C1 segment of cervical spinal cord (tissue), 14 donors: ENCODE results near the gene BAG3.
A peak's percentile ranks its signal among the peaks of the same experiment; 100 is the strongest.
"Not testable (repeated sequence)": the region's sequence is repeated elsewhere in the genome, so short reads cannot be mapped to it uniquely, and the experiment has no call there.

ENCODE experiments used
- DNase-seq, 14 donors: peaks; one replicate each; lab custom pipeline; 2025; lab: John Stamatoyannopoulos, UW

The BAG3 gene

GRCh38 chr10:119640384-119640783 lies 10.8 kb upstream of the BAG3 start:
- no peak for DNase-seq

GRCh38 chr10:119640875-119641526 lies 10.2 kb upstream of the BAG3 start:
- DNase-seq, result no peak

GRCh38 chr10:119642556-119643111 lies 8.5 kb upstream of the BAG3 start:
- DNase-seq, result no peak

- DNase-seq, result peak in 1 of 14 donors; percentile 28
Measured at GRCh38 chr10:119643306-119644204, 7.6 kb upstream of the BAG3 start.

DNA sequence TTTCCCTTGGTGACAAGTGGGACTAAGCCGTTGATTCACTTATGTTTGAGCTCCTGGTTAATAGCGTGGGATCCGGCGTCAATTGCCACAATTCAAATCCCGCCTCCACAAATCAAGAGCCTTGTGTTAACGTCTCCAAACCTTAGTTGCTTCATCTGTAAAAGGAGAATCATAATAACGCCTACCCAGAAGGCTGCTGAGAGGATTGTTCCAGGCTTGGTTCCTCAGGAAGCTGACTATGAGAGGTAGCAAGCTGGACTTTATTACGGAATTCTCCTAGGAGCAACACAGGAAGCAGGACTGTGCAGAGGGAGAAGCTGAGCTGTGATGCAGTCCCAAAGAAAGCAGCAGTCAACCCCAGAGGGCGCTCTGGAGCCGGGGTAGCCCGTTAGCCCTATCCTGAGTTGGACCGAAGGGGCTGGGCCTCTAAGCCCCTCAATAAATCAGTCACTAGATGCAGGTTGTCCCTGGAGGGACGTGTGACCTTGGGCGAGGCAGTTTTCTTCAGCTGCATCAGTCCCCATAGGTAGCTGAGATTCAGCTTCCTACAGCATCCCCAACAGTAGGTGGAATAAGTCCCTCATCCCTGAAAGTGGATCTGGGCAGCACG lies 6.9 kb upstream of the BAG3 start:
- DNase-seq, result no peak

DNA sequence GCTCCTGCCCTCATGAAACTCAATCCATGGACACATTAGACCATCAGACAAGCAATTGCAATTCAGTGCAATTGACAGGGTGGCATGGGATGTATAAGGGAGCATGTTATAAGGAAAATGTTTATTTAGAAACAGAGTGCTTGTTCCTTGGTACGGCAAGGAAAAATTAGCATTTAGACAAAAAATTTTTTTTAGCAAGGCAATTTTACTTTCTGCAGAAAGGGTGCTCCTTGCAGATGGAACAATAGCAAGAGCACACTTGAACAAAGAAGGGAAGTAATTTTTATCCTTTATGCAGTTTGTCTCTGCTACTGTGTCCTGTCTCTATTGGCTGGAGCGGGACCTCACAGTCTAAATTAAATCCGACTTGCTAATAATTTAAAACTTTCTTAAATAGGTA lies 6.2 kb upstream of the BAG3 start:
- no peak for DNase-seq

DNA sequence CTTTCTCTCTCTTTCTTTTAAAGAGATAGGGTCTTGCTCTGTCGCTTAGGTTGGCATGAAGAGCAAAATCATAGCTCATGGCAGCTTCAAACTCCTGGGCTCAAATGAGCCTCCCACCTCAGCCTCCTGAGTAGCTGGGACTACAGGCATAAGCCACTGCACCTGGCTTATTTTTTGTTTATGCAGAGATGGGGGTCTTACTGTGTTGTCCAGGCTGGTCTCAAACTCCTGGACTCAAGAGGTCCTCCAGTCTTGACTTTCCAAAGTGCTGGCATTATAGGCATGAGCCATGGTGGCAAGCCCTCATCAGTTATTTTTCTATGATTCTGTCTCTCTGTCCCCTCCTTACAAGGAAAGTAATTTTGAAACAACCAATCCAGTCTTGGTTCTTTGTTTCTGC lies 1.1 kb upstream of the BAG3 start:
- DNase-seq, result no peak

DNA sequence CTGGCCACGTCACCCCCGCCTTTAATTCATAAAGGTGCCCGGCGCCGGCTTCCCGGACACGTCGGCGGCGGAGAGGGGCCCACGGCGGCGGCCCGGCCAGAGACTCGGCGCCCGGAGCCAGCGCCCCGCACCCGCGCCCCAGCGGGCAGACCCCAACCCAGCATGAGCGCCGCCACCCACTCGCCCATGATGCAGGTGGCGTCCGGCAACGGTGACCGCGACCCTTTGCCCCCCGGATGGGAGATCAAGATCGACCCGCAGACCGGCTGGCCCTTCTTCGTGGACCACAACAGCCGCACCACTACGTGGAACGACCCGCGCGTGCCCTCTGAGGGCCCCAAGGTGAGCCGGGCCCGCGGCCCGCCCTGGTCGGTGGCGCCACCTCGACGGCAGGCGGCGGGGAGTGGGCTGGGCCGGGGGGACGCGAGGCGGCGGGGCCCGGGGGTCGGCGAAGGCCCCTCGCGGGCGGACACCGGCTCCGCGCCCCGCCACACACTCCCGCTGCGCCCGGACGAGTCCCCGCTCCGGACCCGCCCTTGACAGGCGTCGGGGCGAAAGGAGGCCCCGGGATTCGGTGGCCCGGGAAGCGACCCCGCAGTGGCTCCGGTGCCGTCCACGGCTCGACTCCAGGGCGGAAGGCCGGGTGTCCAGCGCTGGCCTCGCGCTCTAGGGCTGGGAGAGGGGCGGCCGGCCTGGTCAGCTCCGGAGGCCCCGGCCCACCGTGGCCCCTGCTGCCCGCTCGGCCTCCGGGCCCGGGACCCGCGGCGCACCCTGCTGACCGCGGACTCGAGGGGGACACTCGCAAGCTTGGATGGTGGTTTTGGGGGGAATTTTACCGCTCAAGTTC lies 557 bp downstream of the BAG3 start:
- DNase-seq, result peak in 5 of 14 donors; percentile 41 to 65 (median 51)

DNA sequence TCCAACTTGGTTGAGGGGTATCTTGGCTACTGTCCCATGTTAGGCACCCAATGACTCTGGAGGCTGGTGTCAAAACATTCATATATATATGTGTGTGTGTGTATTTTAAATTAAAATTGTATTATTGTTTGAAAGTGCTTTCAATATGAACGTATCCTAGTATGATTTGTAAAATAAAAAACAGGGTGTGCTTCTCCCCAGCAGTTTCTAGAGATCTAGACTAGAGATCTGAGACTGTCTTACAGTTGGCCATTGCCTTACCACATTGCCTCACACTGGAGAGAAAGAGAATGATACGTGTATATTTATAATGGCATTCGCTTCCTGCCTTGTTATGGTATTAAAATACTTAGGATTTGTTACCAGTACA lies 1.2 kb downstream of the BAG3 start:
- peak in 1 of 14 donors; percentile 65 for DNase-seq

GRCh38 chr10:119653209-119653608 lies 2.0 kb downstream of the BAG3 start:
- no peak for DNase-seq

DNA sequence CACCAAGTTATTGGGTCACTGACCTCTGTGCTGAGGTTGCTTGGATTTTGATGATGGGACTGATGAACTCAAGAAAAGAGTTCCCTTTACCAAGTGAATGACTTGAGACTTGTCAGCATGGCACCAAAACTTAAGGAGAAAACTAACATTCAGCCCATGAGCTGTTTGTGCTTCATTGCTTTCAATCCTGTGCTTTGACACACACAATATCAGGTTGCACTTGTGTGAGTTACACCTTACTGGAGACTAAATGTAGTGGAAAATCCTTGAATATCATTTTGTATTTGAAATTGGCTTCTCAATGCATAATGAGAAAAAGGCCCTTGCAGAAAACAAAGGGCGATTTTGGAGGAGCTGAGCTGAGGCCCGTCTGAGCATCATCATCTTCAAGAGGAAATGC lies 2.7 kb downstream of the BAG3 start:
- peak in 1 of 14 donors; percentile 53 for DNase-seq

DNA sequence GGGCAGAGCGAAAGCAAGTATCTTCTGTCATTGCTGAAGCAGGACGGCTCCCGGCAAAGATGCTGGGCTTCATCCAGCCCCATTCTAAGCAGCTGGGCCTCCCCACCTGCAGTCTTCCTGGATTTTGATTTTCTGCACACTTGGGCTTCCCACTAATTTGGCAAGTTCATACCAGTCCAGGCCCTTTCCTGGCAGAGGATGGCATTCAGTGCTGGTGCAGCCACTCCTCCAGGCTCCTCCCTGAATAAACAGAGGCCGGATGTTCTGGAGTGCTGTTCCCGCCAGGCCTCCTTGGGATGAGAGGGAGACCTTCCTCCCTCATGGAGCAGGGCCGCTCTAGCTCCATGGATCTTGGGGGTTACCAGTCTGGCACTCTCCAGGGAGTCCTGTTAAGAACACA lies 3.4 kb downstream of the BAG3 start:
- DNase-seq, result peak in 7 of 14 donors; percentile 8 to 81 (median 24)

DNA sequence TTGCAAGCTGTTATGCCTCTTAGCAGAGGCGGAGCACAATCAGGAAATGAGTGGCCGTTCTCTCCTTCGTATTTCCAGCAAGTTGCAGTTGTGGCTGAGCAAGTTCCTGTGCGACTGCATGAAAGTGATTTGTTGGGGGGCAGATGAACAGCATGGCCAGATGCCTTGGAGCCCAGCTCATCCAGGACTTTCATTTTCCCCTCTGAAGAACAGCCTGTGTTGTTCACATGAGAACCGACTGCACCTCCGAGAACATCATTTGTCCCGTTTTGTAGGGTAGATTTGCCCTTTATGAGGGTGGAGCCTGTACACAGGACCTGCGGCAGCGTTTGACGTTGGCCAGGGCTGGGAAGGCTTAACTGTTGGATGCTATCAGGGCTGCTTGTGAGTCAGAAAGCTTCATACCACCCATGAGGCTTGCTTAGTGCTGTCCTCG lies 4.4 kb downstream of the BAG3 start:
- DNase-seq, result peak in 4 of 14 donors; percentile 14 to 52 (median 29)

DNA sequence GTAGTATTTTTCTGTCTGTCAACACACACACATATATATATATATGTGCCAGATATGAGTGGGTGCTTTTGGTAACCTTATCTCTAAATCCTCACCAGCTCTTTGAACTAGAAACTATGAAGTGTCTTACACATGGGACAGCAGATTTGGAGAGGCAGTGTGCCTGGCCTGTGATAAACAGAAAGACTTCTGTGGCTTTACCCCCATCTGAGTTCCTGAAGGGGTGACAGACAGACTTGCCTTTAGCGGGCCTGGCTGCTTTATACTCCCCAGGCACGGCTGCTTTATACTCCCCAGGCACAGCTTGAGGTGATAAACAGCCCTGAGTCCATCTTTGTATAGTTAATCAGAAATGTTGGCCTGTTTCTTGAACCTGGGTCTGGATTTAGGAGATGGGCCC lies 5.6 kb downstream of the BAG3 start:
- no peak for DNase-seq

GRCh38 chr10:119657725-119658124 lies 6.5 kb downstream of the BAG3 start:
- DNase-seq, result peak in 8 of 14 donors; percentile 23 to 73 (median 44)

- peak in 10 of 14 donors; percentile 16 to 85 (median 45) for DNase-seq
Measured at GRCh38 chr10:119658274-119658673, 7.1 kb downstream of the BAG3 start.

GRCh38 chr10:119659951-119660350 lies 8.8 kb downstream of the BAG3 start:
- peak in 2 of 14 donors; percentile 17 to 34 for DNase-seq

GRCh38 chr10:119662076-119662605 lies 11.0 kb downstream of the BAG3 start:
- DNase-seq, result not testable (repeated sequence)

- no peak for DNase-seq
Measured at GRCh38 chr10:119663866-119664698, 12.9 kb downstream of the BAG3 start.
